Umbilical cord (tissue), 2 donors: ENCODE data around the gene NPB. TPM values are rescaled to one million over a fixed set of nuclear protein-coding genes. Genes with fewer than 3 reads are reported as not detected.

Source experiments
- DNase-seq: peaks from one replicate; pipeline ENCODE4 v3.0.0-alpha.2; 2015; ENCODE audit warnings: low spot score
- total RNA-seq: library from RNA; depleted of rRNA; stranded (reverse); fragments of >200 nt; gene quantifications from one replicate; pipeline ENCODE4 v1.2.3, GENCODE V29; 2014; ENCODE audit warnings: low replicate concordance; ENCODE audit not compliant: insufficient read depth

Gene NPB
- total RNA-seq, 1 donor from 2014 or later, result 1.4 TPM

GRCh38 chr17:81940538-81941483 is 38.8 kb downstream of the NPB start:
- no peak for DNase-seq

- no peak for DNase-seq
These were observed 39.6 kb downstream of the NPB start for GRCh38 chr17:81941484-81942166.

- DNase-seq, result no peak
These were observed 40.1 kb downstream of the NPB start for GRCh38 chr17:81942167-81942553.

- no peak for DNase-seq
These were observed 42.8 kb downstream of the NPB start for GRCh38 chr17:81944858-81945257.

DNA sequence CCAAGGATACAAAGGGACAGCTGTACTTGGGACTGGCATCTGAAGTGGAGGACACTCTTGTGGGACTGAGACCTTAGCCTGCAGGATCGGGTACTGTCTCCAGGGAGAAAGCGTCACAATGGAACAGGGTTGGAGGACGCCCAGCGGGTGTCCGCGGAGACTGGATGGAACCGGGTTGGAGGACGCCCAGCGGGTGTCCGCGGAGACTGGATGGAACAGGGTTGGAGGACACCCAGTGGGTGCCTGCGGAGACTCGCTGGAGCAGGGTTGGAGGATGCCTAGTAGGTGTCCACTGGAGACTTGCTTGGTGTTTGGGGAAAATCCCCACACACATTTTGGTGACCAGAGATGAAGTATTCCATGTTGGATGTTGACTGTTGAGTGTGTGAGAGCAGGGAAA is 45.2 kb downstream of the NPB start, which contains the start of gene MYADML2:
MYADML2 (minus strand) TSS at position 45 of the 400 bp plus-strand sequence. CDS start 5,492 bp downstream, outside the sequence.
- no peak for DNase-seq

DNA sequence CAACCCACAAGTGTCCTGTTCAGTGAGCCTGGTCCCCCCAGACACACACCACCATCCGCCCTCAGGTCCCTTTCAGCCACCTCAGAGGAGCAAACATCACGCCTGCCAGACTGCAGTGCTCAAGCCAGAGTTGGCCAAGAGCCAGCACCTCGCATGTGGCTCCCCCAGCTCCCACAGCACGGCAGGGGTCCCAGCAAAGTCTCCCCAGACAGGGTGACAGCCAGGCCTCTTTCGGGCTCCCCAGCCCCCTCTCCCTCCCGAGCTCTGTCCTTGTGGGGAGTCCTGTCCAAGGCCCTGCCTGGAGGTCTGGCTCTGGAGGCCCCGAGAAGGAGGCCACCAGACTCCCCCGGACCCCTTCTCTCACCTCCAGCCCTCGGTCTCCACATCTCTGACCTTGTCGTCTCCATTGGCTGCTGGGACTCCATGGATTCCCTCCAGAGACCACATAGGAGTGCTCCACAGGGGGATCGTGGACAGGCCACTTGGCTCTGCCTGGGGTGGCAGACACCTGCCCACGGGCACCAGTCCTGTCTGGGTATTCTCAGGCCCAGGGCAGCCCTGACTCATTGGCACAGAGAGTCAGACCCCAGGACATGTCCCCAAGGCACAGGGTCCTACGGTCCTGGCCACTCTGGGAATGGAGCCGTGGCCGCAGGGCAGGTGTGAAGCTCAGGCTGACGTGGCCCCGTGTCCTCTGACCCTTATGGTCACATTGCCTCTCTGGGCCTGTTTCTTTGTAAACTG is 46.8 kb downstream of the NPB start:
- no peak for DNase-seq

GRCh38 chr17:81950501-81950900 is 48.5 kb downstream of the NPB start:
- no peak for DNase-seq

DNA sequence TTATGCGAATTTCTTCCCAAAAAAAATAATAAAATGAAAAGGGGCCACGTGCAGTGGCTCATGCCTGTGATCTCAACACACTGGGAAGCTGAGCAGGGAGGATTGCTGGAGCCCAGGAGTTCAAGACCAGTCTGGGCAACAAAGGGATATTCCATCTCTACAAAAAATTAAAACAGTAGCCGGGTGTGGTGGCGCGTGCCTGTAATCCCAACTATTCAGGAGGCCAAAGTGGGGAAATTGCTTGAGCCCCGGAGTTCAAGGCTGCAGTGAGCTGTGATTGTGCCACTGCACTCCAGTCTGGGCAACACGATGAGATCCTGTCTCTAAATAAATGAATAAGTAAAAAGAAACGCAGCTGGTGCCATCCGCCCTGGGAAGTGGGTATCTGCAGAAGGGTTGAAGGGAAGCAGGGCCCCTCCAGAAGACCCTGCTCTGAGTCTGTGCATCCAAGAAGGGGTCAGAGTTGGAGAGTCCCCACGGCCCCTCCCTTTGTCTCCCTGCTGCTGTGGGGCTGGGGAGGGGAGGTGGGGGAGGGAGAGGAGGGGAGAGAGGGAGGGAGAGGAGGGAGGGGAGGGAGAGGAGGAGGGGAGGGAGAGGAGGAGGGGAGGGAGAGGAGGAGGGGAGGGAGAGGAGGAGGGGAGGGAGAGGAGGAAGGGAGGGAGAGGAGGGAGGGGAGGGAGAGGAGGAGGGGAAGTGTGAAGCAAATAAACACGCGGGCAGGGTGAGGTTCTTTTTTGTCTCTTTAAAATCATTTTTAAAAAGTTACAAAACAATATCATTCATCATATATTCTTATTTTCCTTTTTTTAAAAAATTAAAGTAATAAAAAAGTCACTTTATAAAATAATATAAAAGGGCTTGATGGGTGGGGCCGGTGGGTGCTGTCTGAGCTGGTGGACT is 50.0 kb downstream of the NPB start:
- DNase-seq, result no peak

Other genes with a start within 250 kb of the NPB start
- not detected for gene PDE6G, start 245.7 kb upstream of the NPB start, total RNA-seq
- gene OXLD1, start 235.6 kb upstream of the NPB start, total RNA-seq, result 20.7 TPM
- 0.96 TPM for gene CCDC137, start 235.5 kb upstream of the NPB start, total RNA-seq
- gene ARL16, start 218.4 kb upstream of the NPB start, total RNA-seq, result 21.2 TPM
- 48.9 TPM for gene HGS, start 218.2 kb upstream of the NPB start, total RNA-seq
- not detected for gene MRPL12, start 198.9 kb upstream of the NPB start, total RNA-seq
- 3.1 TPM for gene SLC25A10, start 190.0 kb upstream of the NPB start, total RNA-seq
- 2.9 TPM for gene GCGR, start 98.1 kb upstream of the NPB start, total RNA-seq
- gene MCRIP1, start 68.9 kb upstream of the NPB start, total RNA-seq, result 64.0 TPM
- 4.1 TPM for gene PPP1R27, start 67.2 kb upstream of the NPB start, total RNA-seq
- 844 TPM for gene P4HB, start 41.7 kb upstream of the NPB start, total RNA-seq
- gene ARHGDIA, start 30.9 kb upstream of the NPB start, total RNA-seq, result 57.5 TPM
- gene ALYREF, start 10.7 kb upstream of the NPB start, total RNA-seq, result 96.8 TPM
- 103 TPM for gene ANAPC11, start 10.5 kb upstream of the NPB start, total RNA-seq
- gene PCYT2, start 9.2 kb downstream of the NPB start, total RNA-seq, result 21.2 TPM
- gene SIRT7, start 15.9 kb downstream of the NPB start, total RNA-seq, result 9.9 TPM
- 8.4 TPM for gene MAFG, start 25.5 kb downstream of the NPB start, total RNA-seq
- 77.5 TPM for gene PYCR1, start 35.1 kb downstream of the NPB start, total RNA-seq
- 0.72 TPM for gene MYADML2, start 45.0 kb downstream of the NPB start, total RNA-seq
- gene NOTUM, start 58.9 kb downstream of the NPB start, total RNA-seq, result not detected
- gene ASPSCR1, start 75.4 kb downstream of the NPB start, total RNA-seq, result 24.1 TPM
- 1.2 TPM for gene CENPX, start 120.6 kb downstream of the NPB start, total RNA-seq
- 4.6 TPM for gene LRRC45, start 121.1 kb downstream of the NPB start, total RNA-seq
- 8.7 TPM for gene RAC3, start 129.4 kb downstream of the NPB start, total RNA-seq
- gene DCXR, start 135.5 kb downstream of the NPB start, total RNA-seq, result 22.4 TPM
- 33.2 TPM for gene RFNG, start 149.6 kb downstream of the NPB start, total RNA-seq
- gene GPS1, start 149.7 kb downstream of the NPB start, total RNA-seq, result 39.7 TPM
- 83.3 TPM for gene DUS1L, start 163.6 kb downstream of the NPB start, total RNA-seq
- gene FASN, start 196.0 kb downstream of the NPB start, total RNA-seq, result 14.2 TPM